ENCODE data around the gene HRG.

HRG gene

DNA sequence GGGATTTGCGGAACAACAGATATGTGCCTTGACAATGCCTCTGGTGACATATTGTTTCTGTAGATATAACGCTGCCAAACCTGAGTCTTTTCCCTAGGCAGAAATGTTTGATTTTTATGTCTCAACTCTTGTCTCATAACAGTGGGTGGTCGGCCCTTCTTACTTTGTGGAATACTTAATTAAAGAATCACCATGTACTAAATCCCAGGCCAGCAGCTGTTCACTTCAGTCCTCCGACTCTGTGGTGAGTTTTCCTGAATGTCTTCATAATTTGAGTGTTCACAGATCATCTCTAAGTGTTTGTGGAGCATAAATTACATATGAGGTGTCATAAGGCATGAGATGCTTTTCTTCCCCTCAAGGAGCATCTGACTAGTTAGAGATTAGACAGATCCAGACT is 19.7 kb upstream of the HRG start:
- TF ChIP-seq, protein P1, sequence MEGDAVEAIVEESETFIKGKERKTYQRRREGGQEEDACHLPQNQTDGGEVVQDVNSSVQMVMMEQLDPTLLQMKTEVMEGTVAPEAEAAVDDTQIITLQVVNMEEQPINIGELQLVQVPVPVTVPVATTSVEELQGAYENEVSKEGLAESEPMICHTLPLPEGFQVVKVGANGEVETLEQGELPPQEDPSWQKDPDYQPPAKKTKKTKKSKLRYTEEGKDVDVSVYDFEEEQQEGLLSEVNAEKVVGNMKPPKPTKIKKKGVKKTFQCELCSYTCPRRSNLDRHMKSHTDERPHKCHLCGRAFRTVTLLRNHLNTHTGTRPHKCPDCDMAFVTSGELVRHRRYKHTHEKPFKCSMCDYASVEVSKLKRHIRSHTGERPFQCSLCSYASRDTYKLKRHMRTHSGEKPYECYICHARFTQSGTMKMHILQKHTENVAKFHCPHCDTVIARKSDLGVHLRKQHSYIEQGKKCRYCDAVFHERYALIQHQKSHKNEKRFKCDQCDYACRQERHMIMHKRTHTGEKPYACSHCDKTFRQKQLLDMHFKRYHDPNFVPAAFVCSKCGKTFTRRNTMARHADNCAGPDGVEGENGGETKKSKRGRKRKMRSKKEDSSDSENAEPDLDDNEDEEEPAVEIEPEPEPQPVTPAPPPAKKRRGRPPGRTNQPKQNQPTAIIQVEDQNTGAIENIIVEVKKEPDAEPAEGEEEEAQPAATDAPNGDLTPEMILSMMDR (IDR thresholded peaks at IDR 0.05) = no peak
- no peak for DNase-seq (ENCODE audit: low spot score)
- H3K27ac ChIP-seq = no peak overlapping the region
- no peak overlapping the region for H3K4me3 ChIP-seq

DNA sequence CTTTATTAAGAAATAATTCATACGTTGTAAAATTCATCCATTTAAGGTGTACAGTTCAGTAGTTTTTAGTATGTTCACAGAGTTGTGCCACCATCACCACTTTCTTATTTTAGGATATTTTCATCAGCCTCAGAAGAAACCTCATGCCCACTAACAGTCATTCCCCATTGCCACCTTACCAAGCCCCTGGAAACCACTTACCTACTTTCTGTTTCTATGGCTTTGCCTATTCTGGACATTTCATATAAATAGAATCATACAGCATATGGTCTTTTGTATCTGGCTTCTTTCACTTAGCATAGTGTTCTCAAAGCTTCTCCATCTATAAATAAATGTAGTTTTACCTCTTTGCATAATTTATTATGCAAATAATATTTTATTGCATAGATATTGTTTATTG is 19.0 kb upstream of the HRG start:
- DNase-seq (ENCODE audit: low spot score) = no peak
- TF ChIP-seq, protein P1 (IDR thresholded peaks at IDR 0.05) = no peak
- Histone ChIP-seq H3K27ac (no peak overlapping the region), H3K4me3 (no peak overlapping the region)

DNA sequence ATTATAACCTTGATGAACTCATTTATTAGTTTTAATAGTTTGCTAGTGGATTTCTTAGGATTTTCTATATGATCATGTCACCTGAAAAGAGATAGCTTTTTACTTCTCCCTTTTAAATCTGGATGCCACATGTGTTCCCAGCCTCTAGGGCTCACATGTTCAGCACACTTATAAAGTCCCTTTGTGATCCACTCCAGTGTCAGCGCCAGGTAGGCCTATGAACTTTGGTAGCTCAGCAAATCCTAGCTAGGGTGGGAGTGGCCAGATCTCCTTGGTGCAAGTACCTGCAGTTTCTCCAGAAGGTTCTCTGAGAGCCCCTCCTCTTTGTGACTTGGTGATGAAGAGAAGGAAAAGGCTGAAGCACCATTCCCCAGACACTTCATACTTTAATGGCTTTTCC is 17.0 kb upstream of the HRG start:
- Histone ChIP-seq H3K27ac (no peak overlapping the region), H3K4me3 (no peak overlapping the region)
- TF ChIP-seq, protein P1 (IDR thresholded peaks at IDR 0.05) = no peak
- no peak for DNase-seq (ENCODE audit: low spot score)

DNA sequence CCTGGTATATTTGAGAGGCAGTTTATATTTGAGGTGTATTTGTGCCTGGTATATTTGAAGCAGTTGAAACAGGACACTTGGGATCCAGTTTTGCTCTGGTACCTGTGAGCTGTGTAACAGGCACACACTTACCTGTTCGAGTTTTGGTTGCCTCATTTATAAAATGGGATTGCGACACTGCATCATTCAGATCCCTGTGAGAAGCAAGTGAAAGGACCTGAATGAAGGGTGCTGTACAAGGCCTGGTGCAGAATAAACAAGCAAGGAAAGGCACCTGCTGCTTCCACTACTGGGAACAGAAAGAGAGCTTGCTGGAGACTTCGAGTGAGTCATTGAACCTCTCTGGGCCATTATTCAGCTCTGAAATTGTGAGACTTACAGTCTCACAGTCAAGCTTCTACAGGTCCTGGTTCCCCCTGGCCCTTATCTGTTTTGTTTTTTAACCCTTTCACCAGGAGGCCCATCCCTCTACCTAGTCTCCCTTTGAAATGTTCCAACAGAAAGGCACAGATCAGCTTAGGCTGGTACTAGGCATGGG is 14.1 kb upstream of the HRG start:
- no peak for DNase-seq (ENCODE audit: low spot score)
- H3K4me3 ChIP-seq = no peak overlapping the region
- TF ChIP-seq, protein P1 (IDR thresholded peaks at IDR 0.05) = no peak
- no peak overlapping the region for H3K27ac ChIP-seq

DNA sequence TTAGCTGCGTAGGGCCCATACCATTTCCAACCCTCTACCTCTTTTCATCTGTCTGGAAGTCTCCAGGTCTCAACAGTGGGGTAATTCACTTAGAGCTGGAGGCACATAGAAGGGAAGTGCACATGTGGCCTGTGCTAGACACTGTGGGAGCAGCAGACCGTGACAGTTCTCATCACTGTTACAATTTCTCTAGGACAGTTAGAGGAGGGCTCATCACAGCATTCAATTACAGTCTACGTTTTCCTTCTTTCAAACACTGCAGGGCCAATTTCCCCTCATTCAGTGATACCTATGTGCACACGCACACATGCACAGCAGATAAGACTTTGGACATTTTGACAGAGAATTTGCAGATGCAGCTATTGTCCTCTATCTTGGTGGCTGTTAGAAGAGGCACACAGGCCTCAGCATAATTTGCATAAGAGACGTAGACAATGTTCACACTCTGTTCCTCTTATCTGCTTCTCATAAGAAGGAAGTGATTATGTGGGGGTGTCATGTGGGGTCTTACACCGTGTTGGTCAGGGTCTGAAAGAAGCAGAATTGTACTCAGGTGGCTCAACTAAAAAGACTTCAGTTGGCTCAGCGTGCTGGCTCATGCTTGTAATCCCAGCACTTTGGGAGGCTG is 12.6 kb upstream of the HRG start:
- H3K27ac ChIP-seq = no peak overlapping the region
- TF ChIP-seq, protein P1 (IDR thresholded peaks at IDR 0.05) = no peak
- no peak for DNase-seq (ENCODE audit: low spot score)
- no peak overlapping the region for H3K4me3 ChIP-seq

DNA sequence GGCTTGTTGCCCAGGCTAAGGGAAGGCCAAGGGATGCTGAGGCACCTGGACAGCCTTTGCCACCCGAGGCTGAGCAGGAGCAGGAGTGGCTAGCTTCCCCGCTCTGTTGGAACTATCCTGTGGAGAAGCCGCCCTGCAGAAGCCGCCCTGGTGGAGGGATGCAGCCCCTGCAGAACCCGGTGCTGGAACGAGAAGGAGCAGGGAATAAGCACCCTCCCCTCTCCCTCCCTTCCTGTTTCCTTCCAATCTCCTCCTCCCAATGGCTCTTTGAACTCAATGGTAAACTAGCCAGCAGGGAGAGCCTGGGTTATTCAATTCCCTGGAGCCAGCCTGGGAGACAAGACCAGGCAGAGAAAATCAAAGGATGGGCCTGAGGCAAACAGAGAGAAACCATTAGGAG is 11.8 kb upstream of the HRG start:
- no peak for DNase-seq (ENCODE audit: low spot score)
- TF ChIP-seq, protein P1 (IDR thresholded peaks at IDR 0.05) = no peak
- H3K4me3 ChIP-seq = no peak overlapping the region
- no peak overlapping the region for H3K27ac ChIP-seq

DNA sequence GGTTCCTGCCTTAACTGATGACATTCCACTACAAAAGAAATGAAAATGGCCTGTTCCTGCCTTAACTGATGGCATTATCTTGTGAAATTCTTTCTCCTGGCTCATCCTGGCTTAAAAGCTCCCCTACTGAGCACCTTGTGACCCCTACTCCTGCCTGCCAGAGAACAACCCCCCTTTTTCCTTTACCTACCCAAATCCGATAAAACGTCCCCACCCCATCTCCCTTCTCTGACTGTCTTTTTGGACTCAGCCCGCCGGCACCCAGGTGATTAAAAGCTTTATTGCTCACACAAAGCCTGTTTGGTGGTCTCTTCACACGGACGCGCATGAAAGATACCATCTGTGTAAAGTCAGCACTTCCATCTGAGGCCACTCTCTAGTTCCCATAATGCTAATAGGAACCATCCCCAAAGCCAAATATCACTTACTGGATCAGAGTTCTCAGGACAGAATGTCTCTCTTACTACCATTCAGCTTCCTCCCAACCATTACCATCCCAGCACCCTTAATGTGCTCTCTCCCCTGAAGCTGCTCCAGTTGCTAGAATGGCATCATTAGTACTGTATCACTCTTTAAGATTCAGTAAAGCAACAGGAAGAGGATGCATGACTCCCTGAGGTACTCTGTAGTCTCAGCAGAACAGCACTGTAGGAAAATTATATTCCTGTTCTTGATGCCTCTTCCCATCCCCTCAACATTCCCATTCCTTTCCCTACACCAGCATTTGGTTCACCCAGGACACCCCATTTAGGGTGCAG is 2.3 kb upstream of the HRG start:
- H3K27ac ChIP-seq = no peak overlapping the region
- DNase-seq (ENCODE audit: low spot score) = no peak
- H3K4me3 ChIP-seq = no peak overlapping the region
- TF ChIP-seq, protein P1 (IDR thresholded peaks at IDR 0.05) = no peak
